Embryonic facial prominence (tissue), 1 donor: Measurements from ENCODE around the gene LRP5.
"Not testable (repeated sequence)": the region's sequence is repeated elsewhere in the genome, so short reads cannot be mapped to it uniquely, and the experiment has no call there.

Experiments used
- DNase-seq: peaks from one replicate; pipeline ENCODE4 v3.0.0-alpha.2; 2016; ENCODE audit errors: extremely low spot score

The LRP5 gene

DNA sequence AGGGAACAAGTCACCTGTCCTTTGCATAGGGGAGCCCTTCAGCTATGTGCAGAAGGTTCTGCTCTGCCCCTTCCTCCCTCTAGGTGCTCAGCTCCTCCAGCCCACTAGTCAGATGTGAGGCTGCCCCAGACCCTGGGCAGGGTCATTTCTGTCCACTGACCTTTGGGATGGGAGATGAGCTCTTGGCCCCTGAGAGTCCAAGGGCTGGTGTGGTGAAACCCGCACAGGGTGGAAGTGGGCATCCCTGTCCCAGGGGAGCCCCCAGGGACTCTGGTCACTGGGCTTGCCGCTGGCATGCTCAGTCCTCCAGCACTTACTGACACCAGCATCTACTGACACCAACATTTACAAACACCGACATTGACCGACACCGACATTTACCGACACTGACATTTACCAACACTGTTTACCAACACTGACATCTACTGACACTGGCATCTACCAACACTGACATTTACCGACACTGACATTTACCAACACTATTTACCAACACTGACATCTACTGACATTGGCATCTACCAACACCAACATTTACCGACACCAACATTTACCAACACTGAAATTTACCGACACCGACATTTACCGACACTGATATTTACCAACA is 76.3 kb downstream of the LRP5 start:
- no peak for DNase-seq

GRCh38 chr11:68390315-68390714 is 77.9 kb downstream of the LRP5 start:
- DNase-seq, result no peak

DNA sequence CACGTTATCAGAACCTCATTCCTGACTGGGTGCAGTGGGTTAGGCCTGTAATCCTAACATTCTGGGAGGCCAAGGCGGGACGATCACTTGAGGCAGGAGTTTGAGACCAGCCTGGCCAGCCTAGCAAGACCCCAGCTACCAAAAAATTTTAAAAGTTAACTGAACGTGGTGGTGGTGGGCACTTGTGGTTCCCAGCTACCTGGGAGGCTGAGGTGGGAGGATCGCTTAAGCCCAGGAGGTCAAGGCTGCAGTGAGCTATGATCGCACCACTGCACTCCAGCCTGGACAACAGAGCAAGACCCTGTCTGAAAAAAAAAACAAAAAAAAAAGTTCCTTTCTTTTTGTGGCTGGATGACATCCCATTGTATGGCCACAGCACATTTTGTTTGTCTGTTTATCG is 80.4 kb downstream of the LRP5 start:
- no peak for DNase-seq

GRCh38 chr11:68396516-68396915 is 84.1 kb downstream of the LRP5 start:
- no peak for DNase-seq

DNA sequence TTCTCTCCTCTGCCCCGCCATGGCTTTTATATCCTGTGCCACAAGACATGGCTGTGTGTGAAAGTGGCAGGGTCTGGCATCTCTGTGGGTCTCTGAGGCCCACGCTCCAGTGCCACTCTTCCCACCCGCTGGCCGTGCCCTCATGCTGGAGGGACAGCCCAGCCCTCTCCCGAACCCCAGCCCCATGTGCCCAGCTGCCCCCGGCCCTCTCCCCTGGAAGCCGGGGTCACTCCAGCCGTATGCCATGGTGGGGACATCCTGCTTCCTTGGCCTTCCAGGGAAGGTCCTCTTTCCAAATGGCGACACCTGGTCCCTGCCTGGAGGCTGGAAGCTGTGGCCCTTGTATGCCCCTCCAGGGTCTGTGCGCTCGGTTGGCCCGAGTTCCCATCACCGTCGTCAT is 84.9 kb downstream of the LRP5 start:
- no peak for DNase-seq

- DNase-seq, result peak; percentile 34
Observed at GRCh38 chr11:68398995-68399851, 86.8 kb downstream of the LRP5 start.

GRCh38 chr11:68399916-68400315 is 87.5 kb downstream of the LRP5 start:
- DNase-seq, result no peak

DNA sequence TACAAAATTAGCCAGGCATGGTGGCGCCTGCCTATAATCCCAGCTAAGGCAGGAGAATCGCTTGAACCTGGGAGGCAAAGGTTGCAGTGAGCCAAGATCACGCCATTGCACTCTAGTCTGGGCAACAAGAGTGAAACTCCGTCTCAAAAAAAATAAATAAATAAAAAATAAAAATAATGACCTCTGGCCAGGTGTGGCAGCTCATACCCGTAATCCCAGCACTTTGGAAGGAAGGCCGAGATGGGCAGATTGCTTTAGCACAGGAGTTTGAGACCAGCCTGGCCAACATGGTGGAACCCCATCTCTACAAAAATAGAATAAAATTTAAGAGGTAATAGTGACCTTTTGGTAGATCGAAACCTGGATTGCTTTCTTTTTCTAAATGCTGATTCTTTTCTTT is 88.2 kb downstream of the LRP5 start:
- DNase-seq, result not testable (repeated sequence)

GRCh38 chr11:68401856-68402255 is 89.5 kb downstream of the LRP5 start:
- no peak for DNase-seq

DNA sequence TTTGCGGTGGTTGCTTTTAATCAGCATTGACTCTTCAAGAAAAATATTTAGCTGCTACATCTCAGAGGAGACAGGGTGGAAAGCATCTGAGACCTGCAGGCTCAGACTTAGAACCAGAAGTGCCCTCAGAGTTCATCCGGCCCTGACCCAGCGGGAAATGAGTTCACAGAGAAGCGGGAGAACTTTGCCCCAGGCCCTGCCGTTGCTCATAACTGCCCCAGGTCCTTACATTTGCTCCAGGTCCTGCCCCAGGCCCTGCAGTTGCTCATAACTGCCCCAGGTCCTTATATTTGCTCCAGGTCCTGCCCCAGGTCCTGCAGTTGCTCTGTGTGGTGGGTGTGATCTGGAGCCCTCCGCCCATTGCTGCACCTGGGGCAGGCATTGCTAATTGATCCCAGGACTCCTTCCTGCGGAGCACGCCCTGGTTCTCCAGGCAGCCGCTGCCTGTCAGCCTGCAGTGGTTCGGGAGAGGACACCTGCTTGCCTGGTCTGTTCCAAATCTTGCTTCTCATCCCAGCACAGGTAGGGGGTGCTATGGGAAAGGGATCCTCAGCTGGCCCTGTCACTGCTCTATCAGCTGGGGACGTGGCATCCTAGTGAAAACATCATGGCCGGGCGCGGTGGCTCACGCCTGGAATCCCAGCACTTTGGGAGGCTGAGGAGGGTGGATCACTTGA is 90.1 kb downstream of the LRP5 start:
- DNase-seq, result no peak

- DNase-seq, result no peak
Observed at GRCh38 chr11:68403424-68403823, 91.0 kb downstream of the LRP5 start.

DNA sequence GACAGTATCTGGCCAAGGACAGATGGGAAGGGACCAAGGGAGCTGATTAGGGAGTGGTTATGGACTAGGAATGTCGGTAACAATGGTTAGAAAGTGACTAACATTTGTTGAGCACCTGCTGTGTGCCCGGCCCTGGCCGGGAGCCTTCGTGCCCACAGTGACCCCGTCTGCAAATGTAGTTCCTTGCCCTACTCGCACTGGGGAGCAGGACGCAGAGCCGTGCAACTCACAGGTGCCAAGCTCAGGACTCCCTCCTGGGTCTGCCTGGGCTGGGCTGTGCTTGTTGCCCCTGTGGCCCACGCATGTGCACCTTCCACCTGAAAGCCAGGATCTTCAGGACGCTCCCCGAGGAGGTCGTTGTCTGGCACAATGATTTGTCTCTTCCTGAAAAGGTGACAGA is 91.4 kb downstream of the LRP5 start:
- no peak for DNase-seq

GRCh38 chr11:68406324-68407313 is 94.2 kb downstream of the LRP5 start:
- no peak for DNase-seq

GRCh38 chr11:68408512-68408911 is 96.1 kb downstream of the LRP5 start:
- DNase-seq, result no peak

- no peak for DNase-seq
Observed at GRCh38 chr11:68409748-68410344, 97.5 kb downstream of the LRP5 start.

GRCh38 chr11:68411501-68411991 is 99.2 kb downstream of the LRP5 start:
- DNase-seq, result no peak

- no peak for DNase-seq
Observed at GRCh38 chr11:68412593-68413475, 100.4 kb downstream of the LRP5 start.

DNA sequence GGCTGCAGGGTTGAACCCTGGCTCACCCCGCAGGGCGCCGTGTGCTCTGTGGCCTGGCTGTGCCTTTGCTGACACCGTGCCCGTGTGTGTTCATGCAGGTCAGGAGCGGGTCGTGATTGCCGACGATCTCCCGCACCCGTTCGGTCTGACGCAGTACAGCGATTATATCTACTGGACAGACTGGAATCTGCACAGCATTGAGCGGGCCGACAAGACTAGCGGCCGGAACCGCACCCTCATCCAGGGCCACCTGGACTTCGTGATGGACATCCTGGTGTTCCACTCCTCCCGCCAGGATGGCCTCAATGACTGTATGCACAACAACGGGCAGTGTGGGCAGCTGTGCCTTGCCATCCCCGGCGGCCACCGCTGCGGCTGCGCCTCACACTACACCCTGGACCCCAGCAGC is 101.2 kb downstream of the LRP5 start:
- no peak for DNase-seq

DNA sequence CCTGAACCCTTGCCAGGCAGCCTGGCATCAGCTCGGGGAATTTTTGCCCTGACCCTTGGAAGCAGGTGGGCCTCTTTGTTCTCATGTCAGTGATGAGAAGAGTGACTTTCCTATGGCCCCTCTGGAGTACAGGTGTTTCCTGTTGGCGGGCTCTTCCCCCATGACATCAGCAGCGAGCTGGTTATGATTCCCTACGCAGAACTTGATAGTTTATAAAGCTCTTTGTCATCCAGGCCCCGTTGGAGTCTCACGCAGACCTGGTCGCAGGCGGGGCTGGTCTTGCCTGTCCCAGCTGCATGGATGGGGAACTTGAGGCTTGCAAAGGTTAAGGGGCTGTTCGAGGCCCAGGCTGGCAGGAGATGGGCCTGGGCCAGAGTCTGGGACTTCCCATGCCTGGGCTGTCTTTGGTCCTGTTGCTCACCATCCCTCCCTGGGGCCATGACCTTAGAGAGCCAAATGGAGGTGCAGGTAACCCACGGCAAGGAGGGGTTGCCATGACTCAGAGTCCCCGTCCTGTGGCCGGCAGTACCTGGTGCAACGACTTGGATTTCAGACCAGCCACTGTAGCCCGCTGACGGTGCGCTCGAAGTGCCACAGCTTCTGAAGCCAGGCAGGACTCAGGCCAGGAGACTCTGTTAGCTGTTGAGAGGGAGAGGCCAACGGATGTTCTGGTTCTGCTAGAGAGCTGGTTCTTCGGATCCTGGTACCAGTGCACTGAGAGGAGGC is 102.3 kb downstream of the LRP5 start:
- DNase-seq, result no peak
